ENCODE measurements around the gene TOR2A.

Gene TOR2A

GRCh38 chr9:127700594-127701255 lies 34.4 kb downstream of the TOR2A start:
- no peak for DNase-seq (ENCODE audit: low read depth in 2 of 3, low spot score in 2 of 3)

GRCh38 chr9:127700140-127700539 lies 35.0 kb downstream of the TOR2A start:
- no peak for DNase-seq (ENCODE audit: low read depth in 2 of 3, low spot score in 2 of 3)

GRCh38 chr9:127698985-127699670 lies 36.0 kb downstream of the TOR2A start:
- peak; percentile 64 to 75 (median 69) for DNase-seq (ENCODE audit: low read depth in 2 of 3, low spot score in 2 of 3)

GRCh38 chr9:127698386-127698785 lies 36.7 kb downstream of the TOR2A start:
- DNase-seq (ENCODE audit: low read depth in 2 of 3, low spot score in 2 of 3), result no peak

GRCh38 chr9:127697575-127697974 lies 37.5 kb downstream of the TOR2A start:
- no peak for DNase-seq (ENCODE audit: low read depth in 2 of 3, low spot score in 2 of 3)

- no peak for DNase-seq (ENCODE audit: low read depth in 2 of 3, low spot score in 2 of 3)
These were observed 40.0 kb downstream of the TOR2A start for GRCh38 chr9:127694890-127695720.

GRCh38 chr9:127693697-127694096 lies 41.4 kb downstream of the TOR2A start:
- DNase-seq (ENCODE audit: low read depth in 2 of 3, low spot score in 2 of 3), result no peak

GRCh38 chr9:127693143-127693542 lies 42.0 kb downstream of the TOR2A start:
- no peak for DNase-seq (ENCODE audit: low read depth in 2 of 3, low spot score in 2 of 3)

GRCh38 chr9:127692071-127692470 lies 43.0 kb downstream of the TOR2A start:
- no peak for DNase-seq (ENCODE audit: low read depth in 2 of 3, low spot score in 2 of 3)

GRCh38 chr9:127690735-127691134 lies 44.4 kb downstream of the TOR2A start:
- DNase-seq (ENCODE audit: low read depth in 2 of 3, low spot score in 2 of 3), result no peak

- DNase-seq (ENCODE audit: low read depth in 2 of 3, low spot score in 2 of 3), result no peak
These were observed 45.6 kb downstream of the TOR2A start for GRCh38 chr9:127689329-127690000.

GRCh38 chr9:127686461-127687393 lies 48.4 kb downstream of the TOR2A start:
- no peak for DNase-seq (ENCODE audit: low read depth in 2 of 3, low spot score in 2 of 3)

GRCh38 chr9:127684576-127684975 lies 50.5 kb downstream of the TOR2A start:
- DNase-seq (ENCODE audit: low read depth in 2 of 3, low spot score in 2 of 3), result no peak

- DNase-seq (ENCODE audit: low read depth in 2 of 3, low spot score in 2 of 3), result no peak
These were observed 51.4 kb downstream of the TOR2A start for GRCh38 chr9:127683723-127684122.

GRCh38 chr9:127682351-127683136 lies 52.5 kb downstream of the TOR2A start:
- no peak for DNase-seq (ENCODE audit: low read depth in 2 of 3, low spot score in 2 of 3)
